GM12878 (cell line): Measurements from ENCODE around the gene SLC20A1. TPM values are rescaled to one million over a fixed set of nuclear protein-coding genes. Genes with fewer than 3 reads are reported as not detected.
A peak's percentile ranks its signal among the peaks of the same experiment; 100 is the strongest.

Experiments
- ATAC-seq: fragments of 200-7000 bp; cut with Tn5 transposase; 3 replicates; pipeline ENCODE4 v1.9.1; 2020; ENCODE audit warnings: mild to moderate bottlenecking, moderate library complexity
- BruUV-seq: library from RNA; stranded (reverse); fragments of 400-500 nt; replicated peaks from 2 replicates; lab custom pipeline; 2021; lab: Mats Ljungman, UMichigan
- CTCF ChIA-PET: fragments of 300-600 bp; sonication (Branson Sonifier 250); formaldehyde crosslinking; extraction: SDS; loops from one replicate; lab custom pipeline; 2021; ENCODE audit warnings: inconsistent platforms; lab: Yijun Ruan, JAX
- POLR2A ChIA-PET: fragments of 350-600 bp; formaldehyde crosslinking; extraction: SDS; loops from one replicate; lab custom pipeline; 2021; ENCODE audit warnings: inconsistent platforms; lab: Charles Lee
- RAD21 ChIA-PET: fragments of 300-600 bp; sonication (Branson Sonifier 250); formaldehyde crosslinking; loops from one replicate; lab custom pipeline; 2023; ENCODE audit warnings: antibody characterized with exemption; ENCODE audit not compliant: unreplicated experiment; lab: Charles Lee
- SMC1A ChIA-PET: fragments of 300-600 bp; sonication (Branson Sonifier 250); formaldehyde crosslinking; loops from one replicate; lab custom pipeline; 2023; ENCODE audit not compliant: unreplicated experiment, uncharacterized antibody; lab: Charles Lee
- DNase-seq: peaks from one replicate; pipeline ENCODE4 v3.0.0-alpha.2; 2011; ENCODE audit warnings: low read depth, low spot score
- FAIRE-seq: peaks from 3 replicates; lab custom pipeline; 2011; peaks lifted over from hg19 to GRCh38; lab: Jason Lieb, UNC
- H2AFZ ChIP-seq: 2 replicates; pipeline ENCODE4 v1.6.0; 2011; ENCODE audit warnings: low read depth, low read length, control low read depth; ENCODE audit not compliant: control insufficient read depth
- H3K27ac ChIP-seq: 2 replicates; pipeline ENCODE4 v1.5.1; 2011; ENCODE audit warnings: control low read depth; ENCODE audit not compliant: control insufficient read depth, insufficient read depth
- H3K27me3 ChIP-seq, 2 experiments: replicated peaks in 1 of 2; 2 replicates each; pipeline versions ENCODE4 v1.6.0 to v1.6.1; 2011; ENCODE audit warnings: low read length in 1 of 2; ENCODE audit not compliant: control insufficient read depth in 2 of 2, insufficient read depth in 2 of 2
- H3K36me3 ChIP-seq, 2 experiments: 2 replicates each; pipeline ENCODE4 v1.5.1; 2011; ENCODE audit warnings: low read length in 1 of 2; ENCODE audit not compliant: control insufficient read depth in 2 of 2, insufficient read depth in 2 of 2
- H3K4me1 ChIP-seq: 2 replicates; pipeline ENCODE4 v1.6.1; 2011; ENCODE audit warnings: mild to moderate bottlenecking, low read length, moderate library complexity, mixed read lengths; ENCODE audit not compliant: control insufficient read depth, insufficient read depth
- H3K4me2 ChIP-seq: 2 replicates; pipeline ENCODE4 v1.6.0; 2011; ENCODE audit warnings: control low read depth; ENCODE audit not compliant: control insufficient read depth, insufficient read depth
- H3K4me3 ChIP-seq: fragments of 200-600 bp; sonication (generic); 2 replicates; pipeline ENCODE4 v1.5.1; 2016
- H3K79me2 ChIP-seq: 2 replicates; pipeline ENCODE4 v1.6.0; 2011; ENCODE audit warnings: low read length; ENCODE audit not compliant: control insufficient read depth, insufficient read depth
- H3K9ac ChIP-seq: 2 replicates; pipeline ENCODE4 v1.8.0; 2011; ENCODE audit warnings: low read length, control low read depth, mixed read lengths; ENCODE audit not compliant: control insufficient read depth, insufficient read depth
- H3K9me3 ChIP-seq: replicated peaks from 3 replicates; pipeline ENCODE4 v1.5.1; 2011; ENCODE audit warnings: mild to moderate bottlenecking, low read length; ENCODE audit not compliant: control insufficient read depth, insufficient read depth
- H4K20me1 ChIP-seq: 2 replicates; pipeline ENCODE4 v1.6.0; 2011; ENCODE audit not compliant: control insufficient read depth, insufficient read depth
- BHLHE40 ChIP-seq, 2 experiments: fragments of 450-650 bp in 1 of 2; IDR thresholded peaks; 2 replicates each; pipeline ENCODE4 v1.6.1; 2011 to 2017; ENCODE audit warnings: low read depth in 2 of 2, borderline replicate concordance in 1 of 2, improper control_type of control experiment in 1 of 2, low read length in 1 of 2, mild to moderate bottlenecking in 1 of 2
- CEBPB ChIP-seq, 2 experiments: fragments of 150-350 bp in 1 of 2; IDR thresholded peaks; 2 replicates each; pipeline ENCODE4 v1.6.1; 2012 to 2014; ENCODE audit warnings: low read depth in 2 of 2, low read length in 2 of 2, borderline replicate concordance in 1 of 2, inconsistent platforms in 1 of 2
- CREB1 ChIP-seq: IDR thresholded peaks from 2 replicates; pipeline ENCODE4 v1.6.1; 2012; ENCODE audit warnings: low read depth, mild to moderate bottlenecking, inconsistent platforms
- DPF2 ChIP-seq: fragments of 450-650 bp; IDR thresholded peaks from 2 replicates; pipeline ENCODE4 v1.6.1; 2017; ENCODE audit warnings: mild to moderate bottlenecking
- GABPA ChIP-seq: IDR thresholded peaks from 2 replicates; pipeline ENCODE4 v1.6.1; 2014; ENCODE audit warnings: antibody characterized with exemption, low read depth, mild to moderate bottlenecking, inconsistent platforms
- IKZF1 ChIP-seq: fragments of 450-650 bp; conservative IDR thresholded peaks from 2 replicates; pipeline ENCODE4 v1.6.1; 2017; ENCODE audit warnings: antibody characterized with exemption, mild to moderate bottlenecking
- IRF5 ChIP-seq: fragments of 450-650 bp; IDR thresholded peaks from 2 replicates; pipeline ENCODE4 v1.6.1; 2017; ENCODE audit warnings: borderline replicate concordance
- MEF2A ChIP-seq: IDR thresholded peaks from 2 replicates; pipeline ENCODE4 v1.6.1; 2011; ENCODE audit warnings: low read depth, mild to moderate bottlenecking, low read length, moderate library complexity; ENCODE audit not compliant: insufficient read depth
- MEF2B ChIP-seq: fragments of 450-650 bp; IDR thresholded peaks from 2 replicates; pipeline ENCODE4 v1.6.1; 2018; ENCODE audit warnings: mild to moderate bottlenecking, moderate library complexity; ENCODE audit not compliant: partially characterized antibody, poor library complexity, severe bottlenecking
- MXI1 ChIP-seq: fragments of 150-350 bp; IDR thresholded peaks from 2 replicates; pipeline ENCODE4 v1.6.1; 2011; ENCODE audit warnings: low read depth, mild to moderate bottlenecking, inconsistent platforms, low read length, improper control_type of control experiment
- PAX8 ChIP-seq: fragments of 450-650 bp; IDR thresholded peaks from 2 replicates; pipeline ENCODE4 v1.6.1; 2017; ENCODE audit warnings: mild to moderate bottlenecking, moderate library complexity
- POLR2AphosphoS5 ChIP-seq: IDR thresholded peaks from 2 replicates; pipeline ENCODE4 v1.6.1; 2011; ENCODE audit warnings: mild to moderate bottlenecking, low read length, inconsistent platforms
- POU2F2 ChIP-seq: IDR thresholded peaks from 3 replicates; pipeline ENCODE4 v1.6.1; 2011; ENCODE audit warnings: low read depth, mild to moderate bottlenecking, low read length, borderline replicate concordance
- RUNX3 ChIP-seq: IDR thresholded peaks from 2 replicates; pipeline ENCODE4 v1.6.1; 2012; ENCODE audit warnings: low read length, inconsistent platforms
- SIX5 ChIP-seq: IDR thresholded peaks from 2 replicates; pipeline ENCODE4 v1.6.1; 2011; ENCODE audit warnings: mild to moderate bottlenecking, low read depth, low read length, moderate library complexity; ENCODE audit not compliant: severe bottlenecking
- SP1 ChIP-seq: IDR thresholded peaks from one replicate; pipeline ENCODE4 v1.6.1; 2011; ENCODE audit warnings: low read depth, low read length
- YY1 ChIP-seq: IDR thresholded peaks from 2 replicates; pipeline ENCODE4 v1.6.1; 2011; ENCODE audit warnings: low read depth, mild to moderate bottlenecking, low read length
- WGBS: methylation state at CpG from one replicate; pipeline ENCODE4 v1.1.6; 2016; ENCODE audit warnings: low lambda C conversion rate; ENCODE audit not compliant: insufficient replicate concordance, insufficient coverage; ENCODE audit errors: missing lambda C conversion rate; 5-methylcytosine and 5-hydroxymethylcytosine counted together
- in situ Hi-C: fragments of 300-500 bp; cut with MboI; formaldehyde crosslinking; loops from 9 replicates; pipeline ENCODE4 v1.14.3; 2018; ENCODE audit warnings: mixed read lengths
- intact Hi-C: fragments of 100-400 bp; cut with micrococcal nuclease; formaldehyde crosslinking; loops from one replicate; pipeline ENCODE4 v1.14.2; 2022; ENCODE audit not compliant: unreplicated experiment
- polyA plus RNA-seq, 11 experiments: library from polyadenylated mRNA; depleted of rRNA in 4 of 11; unstranded in 6 of 11; stranded (reverse) in 5 of 11; fragments of >200 nt; fragmentation: Nextera tagmentation in 4 of 11; fragmentation: Illumina TruSeq in 1 of 11; extraction: Ambion mirVana in 4 of 11; extraction: Trizol in 1 of 11; gene quantifications; 1 replicate in 1 of 11; 2 replicates in 10 of 11; pipeline versions ENCODE4 v1.2.1 to v1.2.3, GENCODE V29; 2011 to 2016; ENCODE audit warnings: inconsistent platforms in 2 of 11, missing spikeins in 2 of 11, low read depth in 1 of 11
- total RNA-seq, 4 experiments: library from RNA; depleted of rRNA in 3 of 4; stranded (reverse); fragments of >200 nt in 3 of 4; fragmentation: Illumina TruSeq in 1 of 4; extraction: Trizol in 1 of 4; gene quantifications; 2 replicates each; pipeline versions ENCODE4 v1.2.1 to v1.2.3, GENCODE V29; 2013 to 2021

Gene SLC20A1
- total and polyA plus RNA-seq, 10 of the 15 experiments (the other 5 are each of a cell fraction or from before 2014, with no cell fraction given), result 21.2 to 59.1 (median 43.2) TPM

GRCh38 chr2:112658839-112659667 is 13.3 kb downstream of the SLC20A1 start:
- Histone ChIP-seq H3K27me3 (no peaks in the 10 kb centered on the region), H4K20me1 (no peaks in the 10 kb centered on the region), H3K36me3 (peaks cover 6 to 35% of the 10 kb centered on the region in 2 experiments), H2AFZ (no peak overlapping the region), H3K4me2 (0 out of 2 replicates have a peak overlapping the region, but pooled peaks have one; percentile 13), H3K9ac (no peak overlapping the region), H3K79me2 (peaks cover 11% of the 10 kb centered on the region), H3K9me3 (no peaks in the 10 kb centered on the region), H3K4me1 (peaks cover 21% of the 10 kb centered on the region), H3K27ac (no peak overlapping the region; the same call in 1 of the 2 replicates), H3K4me3 (peak overlapping the region; percentile 6; the same call in 1 of the 2 replicates)
- CTCF ChIA-PET, result interaction anchor here (1.1 to 1.7 kb wide), 8 partner anchors 10 to 66 kb away, joined by 3 to 5 read pairs (median 4); no protein-coding TSS in a partner anchor
- FAIRE-seq, result no peak
- 83% methylated on average over 11 of the region's 11 CpGs for WGBS
- intact Hi-C loops (no loop called here), in situ Hi-C loops (no loop called here)
- POLR2A ChIA-PET, result interaction anchor here (0.6 to 4.1 kb wide), 11 partner anchors 8 to 51 kb away, joined by 3 to 19 read pairs (median 3); partner anchors contain the start of gene SLC20A1
- TF ChIP-seq CREB1, result no peak
- peak; percentile 68 for TF ChIP-seq POLR2AphosphoS5
- no peak for TF ChIP-seq BHLHE40 (IDR thresholded peaks at IDR 0.05; ENCODE audit: borderline replicate concordance in 1 of 2, low read depth in 2 of 2, low read length in 1 of 2)
- TF ChIP-seq CEBPB (IDR thresholded peaks at IDR 0.05; ENCODE audit: borderline replicate concordance in 1 of 2, low read depth in 2 of 2, low read length in 2 of 2), result no peak
- no peak for TF ChIP-seq MEF2B
- TF ChIP-seq IKZF1, result 0 out of 2 replicates have a peak, but pooled peaks have one; percentile 14
- no peak for TF ChIP-seq MXI1
- TF ChIP-seq POU2F2, result no peak
- TF ChIP-seq GABPA, result no peak
- TF ChIP-seq DPF2, result no peak
- no peak for TF ChIP-seq RUNX3
- TF ChIP-seq YY1, result no peak
- TF ChIP-seq SIX5, result no peak
- TF ChIP-seq IRF5, result no peak
- no peak for TF ChIP-seq MEF2A
- TF ChIP-seq PAX8, result no peak
- TF ChIP-seq SP1, result no peak
- ATAC-seq, result no peak
- SMC1A ChIA-PET, result interaction anchor here (0.6 to 7.1 kb wide), 8 partner anchors 13 to 565 kb away, joined by 3 to 46 read pairs (median 4); partner anchors contain the start of gene SLC20A1
- RAD21 ChIA-PET, result interaction anchor here (0.7 to 1.7 kb wide), 7 partner anchors 11 to 283 kb away, joined by 3 to 6 read pairs (median 4); no protein-coding TSS in a partner anchor
- BruUV-seq, result TSS peak; percentile 27
- no peak for DNase-seq
